ENCODE data around the gene C1orf56. TPM values are rescaled to one million over a fixed set of nuclear protein-coding genes. Genes with fewer than 3 reads are reported as not detected.

Gene C1orf56
- total and polyA plus RNA-seq, 10 of the 15 experiments (the other 5 are each of a cell fraction or from before 2014, with no cell fraction given), result 0.22 to 15.5 (median 1.5) TPM

GRCh38 chr1:151047925-151048644, 534 bp downstream of the C1orf56 start (continued):
- TF ChIP-seq ZBTB11 (CRISPR knock-in tag; IDR thresholded peaks at IDR 0.05) (no peak), ASH2L (IDR thresholded peaks at IDR 0.05; ENCODE audit: borderline replicate concordance, low read depth) (no peak), KAT2A (conservative IDR thresholded peaks at IDR 0.05; ENCODE audit: control insufficient read depth, low read depth, low read length) (no peak), BHLHE40 (IDR thresholded peaks at IDR 0.05; ENCODE audit: borderline replicate concordance in 1 of 2, low read depth in 2 of 2, low read length in 1 of 2) (0 out of 4 replicates have a peak, but pooled peaks of 1 of the 2 experiments have one; percentile 9), HDGF (IDR thresholded peaks at IDR 0.05) (no peak), SP1 (IDR thresholded peaks at IDR 0.05; ENCODE audit: low read depth, low read length) (no peak), DPF2 (IDR thresholded peaks at IDR 0.05) (0 out of 2 replicates have a peak, but pooled peaks have one; percentile 54), KDM1A (IDR thresholded peaks at IDR 0.05; ENCODE audit: borderline replicate concordance) (no peak), NFYA (IDR thresholded peaks at IDR 0.05; ENCODE audit: borderline replicate concordance, low read depth, low read length) (no peak), BCL11A (IDR thresholded peaks at IDR 0.05; ENCODE audit: low read depth, low read length) (no peak), YY1 (IDR thresholded peaks at IDR 0.05; ENCODE audit: low read depth, low read length) (peak; percentile 79; the same call in 1 of the 2 replicates), CBFB (IDR thresholded peaks at IDR 0.05; ENCODE audit: low read depth) (no peak), BCL3 (IDR thresholded peaks at IDR 0.05; ENCODE audit: borderline replicate concordance, insufficient read depth, low read depth, low read length, poor library complexity, severe bottlenecking) (no peak), ZNF687 (IDR thresholded peaks at IDR 0.05) (peak; percentile 40), EED (IDR thresholded peaks at IDR 0.05; ENCODE audit: low read depth) (peak; percentile 3; the same call in 1 of the 2 replicates), SPI1 (IDR thresholded peaks at IDR 0.05; ENCODE audit: borderline replicate concordance, insufficient read depth, low read depth, low read length) (no peak), SMC3 (IDR thresholded peaks at IDR 0.05; ENCODE audit: borderline replicate concordance, low read length) (0 out of 2 replicates have a peak, but pooled peaks have one; percentile 21), ZSCAN29 (IDR thresholded peaks at IDR 0.05) (no peak), GATAD2B (conservative IDR thresholded peaks at IDR 0.05; ENCODE audit: low read depth) (peak; percentile 19; the same call in 1 of the 2 replicates), SREBF1 (IDR thresholded peaks at IDR 0.05; ENCODE audit: low read length) (no peak), LARP7 (IDR thresholded peaks at IDR 0.05) (no peak)

Data from GM12878 (cell line).